ENCODE results near the gene NTSR1.

The NTSR1 gene

GRCh38 chr20:62728028-62728780 is 19.6 kb downstream of the NTSR1 start:
- no peak overlapping the region for H3K4me3 ChIP-seq (ENCODE audit: low read depth, low read length)
- no peak for DNase-seq (ENCODE audit: low read depth)
- TF ChIP-seq CTCF (IDR thresholded peaks at IDR 0.05; ENCODE audit: control insufficient read depth, extremely low read depth, insufficient read depth) = no peak

GRCh38 chr20:62728781-62729300 is 20.2 kb downstream of the NTSR1 start:
- no peak overlapping the region for H3K4me3 ChIP-seq (ENCODE audit: low read depth, low read length)
- DNase-seq (ENCODE audit: low read depth) = no peak
- no peak for TF ChIP-seq CTCF (IDR thresholded peaks at IDR 0.05; ENCODE audit: control insufficient read depth, extremely low read depth, insufficient read depth)

DNA sequence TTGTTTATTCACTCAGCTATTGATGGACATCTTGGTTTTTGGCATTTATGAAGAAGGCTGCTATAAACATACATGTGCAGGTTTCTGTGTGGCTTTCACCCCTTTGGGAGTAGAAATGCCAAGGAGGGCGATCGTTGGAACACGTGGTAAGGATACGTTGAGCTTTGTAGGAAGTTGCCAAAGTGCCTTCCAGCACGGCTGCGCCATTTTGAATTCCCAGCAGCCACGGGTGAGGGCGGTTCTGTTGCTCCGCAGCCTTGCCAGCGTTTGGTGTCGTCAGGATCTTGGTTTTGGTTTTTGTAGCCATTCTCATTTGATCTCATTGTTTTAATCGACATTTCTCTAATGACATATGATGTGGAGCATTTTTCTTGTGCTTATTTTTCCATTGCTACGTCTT is 21.8 kb downstream of the NTSR1 start:
- no peak for DNase-seq (ENCODE audit: low read depth)
- no peak for TF ChIP-seq CTCF (IDR thresholded peaks at IDR 0.05; ENCODE audit: control insufficient read depth, extremely low read depth, insufficient read depth)
- no peak overlapping the region for H3K4me3 ChIP-seq (ENCODE audit: low read depth, low read length)

- no peak overlapping the region for H3K4me3 ChIP-seq (ENCODE audit: low read depth, low read length)
- no peak for DNase-seq (ENCODE audit: low read depth)
- no peak for TF ChIP-seq CTCF (IDR thresholded peaks at IDR 0.05; ENCODE audit: control insufficient read depth, extremely low read depth, insufficient read depth)
Measured at GRCh38 chr20:62732031-62732760, 23.6 kb downstream of the NTSR1 start.

GRCh38 chr20:62732842-62733525 is 24.3 kb downstream of the NTSR1 start:
- no peak for TF ChIP-seq CTCF (IDR thresholded peaks at IDR 0.05; ENCODE audit: control insufficient read depth, extremely low read depth, insufficient read depth)
- no peak overlapping the region for H3K4me3 ChIP-seq (ENCODE audit: low read depth, low read length)
- DNase-seq (ENCODE audit: low read depth) = no peak

DNA sequence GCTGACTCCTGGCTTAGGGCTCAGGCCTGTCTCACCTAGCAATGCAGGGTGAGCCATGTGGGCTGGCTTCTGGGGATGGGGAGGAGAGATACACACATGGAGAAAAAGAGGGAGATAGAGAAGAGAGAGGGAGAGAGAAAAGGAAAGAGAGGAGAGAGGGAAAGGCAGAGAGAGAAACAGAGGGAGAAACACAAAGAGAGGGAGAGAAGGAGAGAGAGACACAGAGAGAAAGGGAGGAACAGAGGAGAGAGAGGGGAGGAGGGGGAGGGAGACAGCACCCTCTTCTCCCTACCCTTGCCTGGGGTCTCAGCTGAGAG is 24.8 kb downstream of the NTSR1 start:
- TF ChIP-seq CTCF (IDR thresholded peaks at IDR 0.05; ENCODE audit: control insufficient read depth, extremely low read depth, insufficient read depth) = no peak
- no peak for DNase-seq (ENCODE audit: low read depth)

More for the DNA sequence above, 24.8 kb downstream of the NTSR1 start:
- no peak overlapping the region for H3K4me3 ChIP-seq (ENCODE audit: low read depth, low read length)
